Anterior cingulate cortex (tissue), 58 donors: Measurements from ENCODE around the gene PKD1.
"Not testable (repeated sequence)": the region's sequence is repeated elsewhere in the genome, so short reads cannot be mapped to it uniquely, and the experiment has no call there.

Source experiments
- DNase-seq, 58 donors: peaks; one replicate each; lab custom pipeline; 2025; lab: John Stamatoyannopoulos, UW

The PKD1 gene

GRCh38 chr16:2126928-2127556, 8.7 kb downstream of the PKD1 start:
- peak in 26 of 58 donors; percentile 21 to 58 (median 42) for DNase-seq

GRCh38 chr16:2126161-2126743, 9.4 kb downstream of the PKD1 start:
- DNase-seq = peak in 50 of 58 donors; percentile 38 to 94 (median 77)

DNA sequence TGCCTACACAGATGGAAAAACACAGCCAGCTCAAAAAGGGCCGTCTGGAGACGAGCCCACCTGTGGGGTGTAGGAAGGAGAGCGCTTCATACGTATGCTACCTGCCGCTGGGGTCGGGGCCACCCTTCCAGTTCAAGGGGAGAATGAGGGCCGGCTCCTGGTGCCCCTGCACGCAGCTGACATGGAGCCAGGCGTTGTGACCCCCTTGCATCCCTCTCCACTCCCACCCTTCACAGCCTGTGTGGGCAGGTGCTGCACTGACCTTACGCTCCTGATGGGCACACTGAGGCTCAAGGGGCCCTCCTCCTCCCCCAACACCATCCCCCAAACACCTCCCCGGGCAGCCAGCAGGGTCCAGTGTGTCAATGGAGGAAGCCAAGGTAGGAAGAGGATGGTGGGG, 10.1 kb downstream of the PKD1 start:
- DNase-seq = not testable (repeated sequence)

- peak in 41 of 58 donors; percentile 22 to 82 (median 54) for DNase-seq
Observed at GRCh38 chr16:2124694-2125444, 10.8 kb downstream of the PKD1 start.

DNA sequence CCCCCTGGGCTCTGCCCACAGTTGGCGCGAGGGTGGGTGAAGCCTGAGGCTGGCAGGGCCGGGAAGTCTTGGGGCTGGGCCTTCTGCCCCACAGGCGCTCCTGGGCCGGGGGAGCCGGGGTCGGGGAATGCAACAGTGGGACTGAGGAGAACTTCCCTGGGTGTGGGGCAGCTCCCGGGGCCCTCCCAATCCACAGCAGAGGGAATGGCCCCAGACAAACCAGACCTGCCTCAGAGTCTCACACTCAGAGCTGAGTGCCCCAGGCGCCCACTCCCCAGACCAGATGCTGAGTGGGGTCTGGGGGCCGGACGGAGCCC, 11.4 kb downstream of the PKD1 start:
- peak in 1 of 58 donors; percentile 35 for DNase-seq

- DNase-seq = not testable (repeated sequence)
Observed at GRCh38 chr16:2123706-2124376, 11.9 kb downstream of the PKD1 start.

DNA sequence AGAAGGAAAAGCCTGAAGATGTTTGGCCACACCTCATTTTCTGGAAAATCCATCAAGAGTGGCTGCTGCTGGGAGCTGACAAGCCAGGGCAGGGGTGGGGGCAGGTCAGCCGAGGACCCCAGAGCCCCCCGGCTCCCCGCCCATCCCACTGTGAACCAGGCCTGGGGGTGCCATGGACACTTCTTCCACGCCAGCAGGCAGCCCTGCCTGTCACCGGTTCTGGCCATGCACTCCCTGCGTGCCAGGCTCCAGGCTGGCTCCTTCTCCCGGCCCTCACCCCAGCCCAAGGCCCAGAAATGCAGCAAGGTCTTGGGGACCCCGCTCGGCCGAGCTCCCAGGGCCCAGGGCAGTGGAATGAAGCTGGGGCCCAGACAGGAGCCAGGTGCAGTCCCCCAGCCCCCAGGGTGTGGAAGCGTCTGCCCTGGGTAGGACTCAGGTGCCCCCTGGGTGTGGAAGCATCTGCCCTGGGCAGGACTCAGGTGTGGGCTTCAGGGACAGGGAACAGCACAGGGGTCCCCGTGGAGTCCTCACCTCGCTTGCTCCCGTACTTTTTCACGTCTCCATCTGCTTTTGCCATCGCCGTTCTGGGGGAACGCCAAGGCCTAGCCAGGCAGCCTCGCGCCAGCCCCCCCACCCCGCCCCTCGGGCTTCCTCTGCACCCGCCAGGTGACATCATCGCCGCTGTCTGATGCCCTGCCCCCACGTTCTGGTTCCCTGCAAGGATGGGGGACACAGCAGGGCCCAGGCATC, 12.6 kb downstream of the PKD1 start:
- DNase-seq = not testable (repeated sequence)

- no peak for DNase-seq
Observed at GRCh38 chr16:2122429-2122828, 13.3 kb downstream of the PKD1 start.

DNA sequence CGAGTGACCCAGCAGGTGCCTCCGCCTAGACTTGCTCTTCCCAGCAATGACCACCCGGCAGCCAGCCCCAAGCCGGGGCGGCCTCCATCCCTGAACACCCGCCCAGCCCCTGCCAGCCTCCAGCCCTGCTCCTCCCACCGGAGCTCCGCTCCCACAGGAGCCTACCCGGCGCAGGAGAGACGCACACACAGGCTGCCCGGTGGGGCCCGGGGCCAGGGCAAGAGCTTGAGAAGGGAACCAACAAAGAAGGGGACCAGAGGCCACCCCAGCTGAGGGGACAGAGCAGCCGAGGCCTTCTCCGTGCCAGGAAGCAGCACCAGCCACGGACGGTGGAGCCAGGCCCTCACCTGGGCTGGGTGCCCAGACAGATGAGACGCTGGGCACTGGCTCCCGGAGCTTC, 13.8 kb downstream of the PKD1 start:
- DNase-seq = peak in 41 of 58 donors; percentile 17 to 69 (median 43)

DNA sequence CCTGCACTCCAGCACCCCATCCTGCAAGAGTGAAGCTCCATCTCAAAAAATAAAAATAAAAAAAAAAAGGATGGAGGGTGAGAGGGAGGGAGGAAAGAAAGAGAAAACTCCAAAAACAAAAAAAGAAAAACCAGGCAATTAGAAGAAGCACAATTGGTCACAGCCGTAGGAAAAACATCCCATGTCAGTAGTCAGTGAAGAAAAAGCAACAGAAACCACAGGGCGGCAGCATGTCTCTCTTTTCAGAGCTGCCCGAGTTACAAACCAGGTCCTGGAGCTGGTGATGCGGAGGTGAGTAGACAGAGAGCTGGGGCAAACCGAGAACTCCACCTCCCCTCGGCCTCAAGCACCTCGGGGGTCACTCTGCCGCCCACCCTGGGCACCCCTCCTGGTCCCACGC, 14.4 kb downstream of the PKD1 start:
- DNase-seq = peak in 47 of 58 donors; percentile 10 to 75 (median 49)

DNA sequence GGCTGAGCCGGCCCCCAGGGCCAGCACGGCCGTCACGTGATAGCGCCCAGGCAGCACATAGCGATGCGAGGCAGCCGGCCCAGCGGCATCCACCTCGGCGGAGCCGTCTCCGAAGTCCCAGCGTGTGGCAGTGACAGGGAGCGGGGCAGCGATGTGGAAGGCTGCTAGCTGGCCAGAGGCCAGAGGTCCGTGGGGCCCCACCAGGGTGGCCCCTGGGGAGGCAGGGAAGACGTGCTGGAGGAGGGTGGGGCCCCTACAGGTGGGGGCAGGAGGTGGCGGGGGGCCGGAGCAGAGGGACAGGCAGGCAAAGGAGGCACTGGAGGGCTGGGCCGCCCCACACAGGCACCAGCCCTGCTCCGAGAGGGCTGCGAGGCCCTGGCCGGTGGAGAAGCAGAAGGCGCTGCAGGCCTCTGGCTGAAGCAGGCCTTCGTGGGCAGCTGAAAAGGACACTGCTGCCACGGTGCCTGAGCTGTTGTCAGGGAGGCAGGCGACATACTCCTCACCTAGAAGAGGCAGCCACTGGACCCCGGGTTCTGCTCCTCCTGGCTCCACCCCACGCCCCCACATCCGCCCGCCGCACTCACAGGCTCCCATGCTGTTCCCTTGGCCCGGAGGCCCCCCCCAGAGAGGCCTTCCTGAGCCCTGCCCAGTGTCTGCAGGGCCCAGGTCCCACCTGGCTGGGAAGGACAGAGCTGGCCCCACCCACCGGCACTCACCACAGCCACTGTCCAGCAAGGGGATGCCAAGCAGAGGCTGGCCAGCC, 17.6 kb downstream of the PKD1 start:
- DNase-seq = not testable (repeated sequence)

DNA sequence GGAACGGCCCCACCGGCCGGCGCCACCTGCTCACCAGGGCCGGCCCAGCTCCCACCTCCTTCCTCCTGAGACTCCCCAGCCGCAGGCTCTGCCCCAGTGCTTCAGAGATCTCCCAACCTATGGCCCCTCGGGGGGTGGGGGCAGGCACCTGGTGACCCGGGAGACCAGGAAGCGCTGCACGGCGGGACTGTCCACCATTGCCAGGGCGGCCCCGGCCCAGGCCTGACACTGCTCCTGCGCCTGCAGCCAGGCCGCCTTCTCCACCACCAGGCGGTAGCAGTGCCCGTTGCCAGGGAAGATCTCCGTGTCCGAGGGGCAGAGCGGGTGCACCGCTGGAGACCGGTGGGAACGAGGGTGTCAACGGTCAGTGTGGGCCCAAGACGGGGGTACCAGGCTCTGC, 18.4 kb downstream of the PKD1 start:
- DNase-seq = not testable (repeated sequence)

- not testable (repeated sequence) for DNase-seq
Observed at GRCh38 chr16:2116428-2116827, 19.3 kb downstream of the PKD1 start.

- no peak for DNase-seq
Observed at GRCh38 chr16:2115591-2115973, 20.1 kb downstream of the PKD1 start.

GRCh38 chr16:2114885-2115590, 20.7 kb downstream of the PKD1 start:
- not testable (repeated sequence) for DNase-seq

DNA sequence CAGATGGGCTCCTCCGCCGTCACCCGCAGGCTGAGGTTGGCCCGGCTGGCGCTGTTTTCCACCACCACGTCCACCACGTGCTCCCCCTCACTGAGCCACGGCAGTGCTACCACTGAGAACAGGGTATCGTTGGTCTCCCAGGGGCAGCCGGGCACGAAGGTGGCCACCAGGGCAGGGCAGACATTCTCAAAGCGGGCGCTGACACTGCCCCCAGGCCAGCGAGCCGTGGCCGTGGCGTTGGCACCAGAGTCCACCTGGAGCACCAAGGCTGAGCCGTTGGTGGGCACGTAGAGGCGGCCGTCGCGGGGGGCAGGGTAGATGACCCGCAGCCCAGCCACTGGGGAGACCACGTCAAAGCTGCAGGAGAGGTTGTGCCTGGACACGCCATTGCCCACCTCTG, 21.5 kb downstream of the PKD1 start:
- DNase-seq = not testable (repeated sequence)

- not testable (repeated sequence) for DNase-seq
Observed at GRCh38 chr16:2112539-2113106, 23.1 kb downstream of the PKD1 start.
